Mesenchymal stem cell (in vitro differentiated cells and primary cell): ENCODE results near the gene CCDC178.

ENCODE experiments used
- DNase-seq: peaks from one replicate; pipeline ENCODE4 v3.0.0-alpha.2; 2013
- H2AFZ ChIP-seq: one replicate; pipeline ENCODE4 v1.6.1; 2013; ENCODE audit warnings: low read depth, mild to moderate bottlenecking, control low read depth, inconsistent platforms, low read length, moderate library complexity
- H2AK5ac ChIP-seq: 2 replicates; pipeline ENCODE4 v1.6.1; 2013; ENCODE audit warnings: low read length, moderate library complexity, mild to moderate bottlenecking, inconsistent platforms; ENCODE audit not compliant: severe bottlenecking
- H2BK120ac ChIP-seq: one replicate; pipeline ENCODE4 v1.6.1; 2013; ENCODE audit warnings: low read depth, mild to moderate bottlenecking, inconsistent platforms, low read length, moderate library complexity
- H2BK12ac ChIP-seq, 2 experiments: one replicate each; pipeline ENCODE4 v1.6.1; 2013; ENCODE audit warnings: inconsistent platforms in 2 of 2, low read length in 2 of 2, mild to moderate bottlenecking in 2 of 2, moderate library complexity in 2 of 2, control low read depth in 1 of 2
- H2BK15ac ChIP-seq: one replicate; pipeline ENCODE4 v1.6.1; 2013; ENCODE audit warnings: mild to moderate bottlenecking, low read depth, inconsistent platforms; ENCODE audit not compliant: poor library complexity, severe bottlenecking
- H2BK5ac ChIP-seq: 2 replicates; pipeline ENCODE4 v1.6.1; 2013; ENCODE audit warnings: low read depth, mild to moderate bottlenecking, low read length, control low read depth, inconsistent platforms; ENCODE audit not compliant: poor library complexity, severe bottlenecking
- H3K14ac ChIP-seq, 2 experiments: one replicate each; pipeline ENCODE4 v1.6.1; 2013; ENCODE audit warnings: inconsistent platforms in 2 of 2, low read length in 2 of 2, control low read depth in 1 of 2, mild to moderate bottlenecking in 1 of 2, moderate library complexity in 1 of 2
- H3K18ac ChIP-seq, 2 experiments: one replicate each; pipeline ENCODE4 v1.6.1; 2013; ENCODE audit warnings: inconsistent platforms in 2 of 2, low read length in 2 of 2, control low read depth in 1 of 2, low read depth in 1 of 2, mild to moderate bottlenecking in 1 of 2
- H3K23ac ChIP-seq, 2 experiments: one replicate each; pipeline ENCODE4 v1.6.1; 2013; ENCODE audit warnings: inconsistent platforms in 2 of 2, low read length in 2 of 2, mild to moderate bottlenecking in 2 of 2, moderate library complexity in 2 of 2, control low read depth in 1 of 2
- H3K27ac ChIP-seq: 2 replicates; pipeline ENCODE4 v1.5.1; 2013; ENCODE audit warnings: mild to moderate bottlenecking, moderate library complexity, low read length, control low read depth, inconsistent platforms; ENCODE audit not compliant: poor library complexity, severe bottlenecking
- H3K27me3 ChIP-seq, 2 experiments: 2 replicates each; pipeline versions ENCODE4 v1.6.1 to v1.7.0; 2013; ENCODE audit warnings: low read length in 2 of 2, mild to moderate bottlenecking in 2 of 2, moderate library complexity in 2 of 2, control low read depth in 1 of 2, inconsistent platforms in 1 of 2; ENCODE audit not compliant: control insufficient read depth in 1 of 2, insufficient read depth in 1 of 2
- H3K36me3 ChIP-seq, 2 experiments: 2 replicates each; pipeline versions ENCODE4 v1.6.1 to v1.7.0; 2013; ENCODE audit warnings: low read length in 2 of 2, control low read depth in 1 of 2, inconsistent platforms in 1 of 2, low read depth in 1 of 2, mild to moderate bottlenecking in 1 of 2; ENCODE audit not compliant: insufficient read depth in 2 of 2, control insufficient read depth in 1 of 2
- H3K4ac ChIP-seq, 2 experiments: one replicate each; pipeline ENCODE4 v1.6.1; 2013; ENCODE audit warnings: inconsistent platforms in 2 of 2, low read length in 2 of 2, mild to moderate bottlenecking in 2 of 2, moderate library complexity in 2 of 2, control low read depth in 1 of 2, low read depth in 1 of 2
- H3K4me1 ChIP-seq: 2 replicates; pipeline ENCODE4 v1.6.1; 2013; ENCODE audit warnings: low read depth, low read length, control low read depth; ENCODE audit not compliant: control insufficient read depth, insufficient read depth
- H3K4me2 ChIP-seq: 2 replicates; pipeline ENCODE4 v1.6.1; 2013; ENCODE audit warnings: low read length, mild to moderate bottlenecking, inconsistent platforms; ENCODE audit not compliant: poor library complexity, severe bottlenecking
- H3K4me3 ChIP-seq, 2 experiments: 2 replicates each; pipeline versions ENCODE4 v1.5.1 to v1.7.0; 2013; ENCODE audit warnings: low read length in 2 of 2, mild to moderate bottlenecking in 2 of 2, control low read depth in 1 of 2, low read depth in 1 of 2; ENCODE audit not compliant: insufficient read depth in 1 of 2
- H3K79me1 ChIP-seq: replicated peaks from 2 replicates; pipeline ENCODE4 v1.6.1; 2013; ENCODE audit warnings: mild to moderate bottlenecking, control low read depth, low read length, inconsistent platforms; ENCODE audit not compliant: poor library complexity, severe bottlenecking
- H3K9ac ChIP-seq: 2 replicates; pipeline ENCODE4 v1.7.0; 2013; ENCODE audit warnings: mild to moderate bottlenecking, low read length, moderate library complexity
- H3K9me3 ChIP-seq: 2 replicates; pipeline ENCODE4 v1.7.0; 2013; ENCODE audit warnings: mild to moderate bottlenecking, low read length; ENCODE audit not compliant: control insufficient read depth
- H4K8ac ChIP-seq: one replicate; pipeline ENCODE4 v1.6.1; 2013; ENCODE audit warnings: inconsistent platforms, mild to moderate bottlenecking, low read length, moderate library complexity
- H4K91ac ChIP-seq: one replicate; pipeline ENCODE4 v1.6.1; 2013; ENCODE audit warnings: mild to moderate bottlenecking, low read length, inconsistent platforms
- WGBS: methylation state at CpG from one replicate; pipeline ENCODE4 v1.1.7; 2013; ENCODE audit warnings: mixed read lengths; 5-methylcytosine and 5-hydroxymethylcytosine counted together

The CCDC178 gene

DNA sequence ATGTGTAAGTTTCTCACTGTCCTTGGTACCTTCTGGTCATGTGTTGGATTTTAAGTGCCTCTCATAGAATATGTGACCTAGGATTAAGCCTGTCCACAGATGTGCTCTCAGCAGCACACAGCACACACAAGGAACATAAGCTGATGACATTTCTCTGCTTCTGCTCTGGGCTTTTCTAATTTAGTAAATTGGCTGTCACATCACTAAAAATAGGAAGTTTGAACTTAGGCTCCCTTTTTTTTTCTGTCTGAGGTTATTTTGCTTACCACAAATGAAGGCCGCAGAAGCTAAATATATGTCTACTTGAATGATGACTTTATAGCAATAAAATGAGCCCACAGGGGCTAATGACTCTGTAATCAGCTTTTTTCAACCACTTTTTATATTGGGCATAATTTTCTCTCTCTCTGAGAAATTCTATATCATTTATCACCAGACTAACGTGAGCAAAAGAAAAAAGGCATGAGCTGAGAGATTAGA is 517.5 kb downstream of the CCDC178 start:
- peaks cover 0 to 5% of the 10 kb centered on the region in 2 experiments for H3K27me3 ChIP-seq
- no peak overlapping the region for H3K23ac ChIP-seq
- no peak overlapping the region for H2AK5ac ChIP-seq
- WGBS = 50% methylated on average over 1 of the region's 2 CpGs
- no peak overlapping the region for H2BK12ac ChIP-seq
- H3K9ac ChIP-seq = no peak overlapping the region
- no peak overlapping the region for H3K4me3 ChIP-seq
- DNase-seq = peak; percentile 58
- no peaks in the 10 kb centered on the region for H3K9me3 ChIP-seq
- no peak overlapping the region for H3K18ac ChIP-seq
- no peaks in the 10 kb centered on the region for H3K36me3 ChIP-seq
- H4K91ac ChIP-seq = no peak overlapping the region
- no peak overlapping the region for H4K8ac ChIP-seq
- no peak overlapping the region for H3K14ac ChIP-seq
- no peak overlapping the region for H2BK5ac ChIP-seq
- H3K4ac ChIP-seq = no peak overlapping the region
- H3K79me1 ChIP-seq = no peaks in the 10 kb centered on the region
- H2BK15ac ChIP-seq = no peak overlapping the region
- no peak overlapping the region for H3K4me2 ChIP-seq
- H2BK120ac ChIP-seq = no peak overlapping the region
- H3K27ac ChIP-seq = no peak overlapping the region
- H2AFZ ChIP-seq = no peak overlapping the region
- H3K4me1 ChIP-seq = peaks cover 4% of the 10 kb centered on the region

DNA sequence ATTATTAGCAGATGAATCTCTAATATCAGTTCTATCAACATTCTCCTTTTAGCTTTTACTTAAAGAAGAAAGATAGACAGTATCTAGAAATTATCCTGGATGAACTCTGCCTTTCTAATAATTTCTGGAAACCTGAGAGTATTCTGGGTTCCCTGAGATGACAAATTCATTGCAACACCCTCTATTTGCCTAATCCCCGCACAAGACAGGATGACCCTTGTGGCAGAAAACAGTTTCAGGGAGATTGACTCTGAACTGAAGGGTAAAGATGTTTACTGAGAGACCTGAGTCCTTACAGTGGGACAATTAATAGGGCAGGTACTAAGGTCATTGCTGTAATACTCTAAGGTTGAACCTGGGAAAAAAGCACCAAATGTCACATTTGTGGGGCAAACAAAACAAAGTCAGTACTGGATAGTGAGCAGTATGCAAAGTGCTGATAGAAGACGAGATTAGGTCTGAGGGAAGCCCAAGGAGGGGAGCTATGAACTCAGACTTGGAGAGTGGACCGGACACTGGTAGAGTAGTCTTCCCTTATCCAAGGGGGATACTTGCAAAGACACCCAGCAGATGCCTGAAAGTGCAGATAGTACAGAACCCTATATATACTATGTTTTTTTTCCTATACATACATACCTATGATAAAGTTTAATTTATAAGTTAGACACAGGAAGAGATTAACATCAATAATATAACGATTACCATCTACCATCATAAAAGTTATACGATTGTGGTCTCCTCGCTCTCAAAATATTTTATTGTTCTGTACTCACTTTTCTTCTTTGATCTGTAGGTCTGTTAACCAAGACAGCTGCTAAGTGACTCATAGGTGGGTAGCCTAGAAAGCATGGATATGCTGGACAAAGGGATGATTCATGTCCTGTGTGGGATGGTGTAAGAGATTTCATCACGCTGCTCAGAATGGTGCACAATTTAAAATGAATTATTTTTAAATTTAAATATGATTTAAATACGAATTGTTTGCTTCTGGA is 519.4 kb downstream of the CCDC178 start:
- Histone ChIP-seq H3K23ac (no peak overlapping the region), H2BK15ac (no peak overlapping the region), H3K14ac (peak overlapping the region in 1 of 2 experiments; percentile 83), H3K18ac (peak overlapping the region; percentile 19 to 46), H3K4ac (peak overlapping the region in 1 of 2 experiments; percentile 71), H3K27ac (peak overlapping the region; percentile 80), H3K79me1 (no peaks in the 10 kb centered on the region), H3K4me2 (no peak overlapping the region), H3K9ac (no peak overlapping the region), H3K9me3 (no peaks in the 10 kb centered on the region), H2BK120ac (no peak overlapping the region), H3K36me3 (no peaks in the 10 kb centered on the region), H2AFZ (no peak overlapping the region), H4K8ac (no peak overlapping the region), H3K27me3 (peaks cover 0 to 5% of the 10 kb centered on the region in 2 experiments), H3K4me1 (peaks cover 4% of the 10 kb centered on the region), H2BK12ac (peak overlapping the region in 1 of 2 experiments; percentile 90), H2AK5ac (peak overlapping the region; percentile 86), H4K91ac (no peak overlapping the region), H3K4me3 (peak overlapping the region in 1 of 2 experiments; percentile 36), H2BK5ac (no peak overlapping the region)
- WGBS = 17% methylated on average over 6 of the region's 8 CpGs
- peak; percentile 93 for DNase-seq

GRCh38 chr18:32919799-32920198 is 520.7 kb downstream of the CCDC178 start:
- H3K9me3 ChIP-seq = no peaks in the 10 kb centered on the region
- peak overlapping the region in 1 of 2 experiments; percentile 29 for H2BK12ac ChIP-seq
- DNase-seq = no peak
- no peak overlapping the region for H2BK120ac ChIP-seq
- no peak overlapping the region for H4K8ac ChIP-seq
- WGBS = 61% methylated on average over 2 of the region's 2 CpGs
- H3K14ac ChIP-seq = no peak overlapping the region
- no peak overlapping the region for H3K9ac ChIP-seq
- no peak overlapping the region for H2AFZ ChIP-seq
- no peak overlapping the region for H4K91ac ChIP-seq
- H3K27me3 ChIP-seq = peaks cover 0 to 5% of the 10 kb centered on the region in 2 experiments
- no peaks in the 10 kb centered on the region for H3K36me3 ChIP-seq
- H3K18ac ChIP-seq = peak overlapping the region in 1 of 2 experiments; percentile 73
- H3K27ac ChIP-seq = no peak overlapping the region
- no peak overlapping the region for H2BK15ac ChIP-seq
- H2AK5ac ChIP-seq = no peak overlapping the region
- no peaks in the 10 kb centered on the region for H3K79me1 ChIP-seq
- H3K4ac ChIP-seq = no peak overlapping the region
- H3K23ac ChIP-seq = no peak overlapping the region
- H3K4me3 ChIP-seq = no peak overlapping the region
- no peak overlapping the region for H2BK5ac ChIP-seq
- H3K4me2 ChIP-seq = no peak overlapping the region
- peaks cover 4% of the 10 kb centered on the region for H3K4me1 ChIP-seq

DNA sequence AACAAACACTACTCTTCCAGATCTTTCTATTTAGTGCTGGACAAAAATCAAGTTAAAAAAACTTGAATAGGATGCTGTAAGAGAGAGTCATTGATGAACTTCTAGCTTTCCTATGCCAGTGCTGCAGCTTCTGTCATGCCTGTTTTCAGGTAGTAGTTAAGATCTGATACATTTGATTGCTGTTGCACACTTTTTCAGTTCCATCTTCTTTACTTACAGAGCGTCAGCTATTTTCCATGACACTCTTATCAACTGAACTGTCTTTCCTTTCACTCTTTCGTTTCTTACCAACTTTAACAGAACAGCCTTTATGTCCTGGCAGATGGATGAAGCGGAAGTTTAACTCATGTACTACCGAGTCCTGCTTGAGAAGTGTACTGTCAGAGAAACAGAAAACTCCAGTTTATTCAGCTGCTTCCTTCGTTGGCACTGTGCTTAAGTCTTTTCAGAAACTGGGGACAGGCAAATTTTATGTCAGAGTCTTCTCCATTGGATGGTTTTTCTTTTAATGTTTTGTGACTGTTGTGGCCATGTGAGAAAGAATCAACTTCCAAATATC is 521.8 kb downstream of the CCDC178 start:
- Histone ChIP-seq H3K36me3 (no peaks in the 10 kb centered on the region), H3K4me1 (peaks cover 4% of the 10 kb centered on the region), H3K4me2 (no peak overlapping the region), H3K18ac (no peak overlapping the region), H3K14ac (no peak overlapping the region), H3K9ac (no peak overlapping the region), H2BK12ac (no peak overlapping the region), H3K4ac (no peak overlapping the region), H2BK120ac (no peak overlapping the region), H4K8ac (no peak overlapping the region), H2AFZ (no peak overlapping the region), H2BK15ac (no peak overlapping the region), H2BK5ac (no peak overlapping the region), H3K4me3 (no peak overlapping the region), H3K27ac (no peak overlapping the region), H3K23ac (no peak overlapping the region), H4K91ac (no peak overlapping the region), H2AK5ac (no peak overlapping the region), H3K27me3 (peaks cover 0 to 5% of the 10 kb centered on the region in 2 experiments), H3K79me1 (no peaks in the 10 kb centered on the region), H3K9me3 (no peaks in the 10 kb centered on the region)
- WGBS = 95% methylated on average over 5 of the region's 5 CpGs
- no peak for DNase-seq
